Activated T-helper 1 cell treated with Interleukin-2 at 50 U/mL for 16 hours (primary cell): Measurements from ENCODE around the gene AKAP10.
"Not testable (repeated sequence)": the region's sequence is repeated elsewhere in the genome, so short reads cannot be mapped to it uniquely, and the experiment has no call there.

Experiments used
- DNase-seq: peaks from one replicate; pipeline ENCODE4 v3.0.0-alpha.2; 2020; ENCODE audit warnings: low read depth

The AKAP10 gene

GRCh38 chr17:19933221-19933620, 44.4 kb downstream of the AKAP10 start:
- no peak for DNase-seq

- DNase-seq = no peak
Measured at GRCh38 chr17:19928299-19928698, 49.3 kb downstream of the AKAP10 start.

DNA sequence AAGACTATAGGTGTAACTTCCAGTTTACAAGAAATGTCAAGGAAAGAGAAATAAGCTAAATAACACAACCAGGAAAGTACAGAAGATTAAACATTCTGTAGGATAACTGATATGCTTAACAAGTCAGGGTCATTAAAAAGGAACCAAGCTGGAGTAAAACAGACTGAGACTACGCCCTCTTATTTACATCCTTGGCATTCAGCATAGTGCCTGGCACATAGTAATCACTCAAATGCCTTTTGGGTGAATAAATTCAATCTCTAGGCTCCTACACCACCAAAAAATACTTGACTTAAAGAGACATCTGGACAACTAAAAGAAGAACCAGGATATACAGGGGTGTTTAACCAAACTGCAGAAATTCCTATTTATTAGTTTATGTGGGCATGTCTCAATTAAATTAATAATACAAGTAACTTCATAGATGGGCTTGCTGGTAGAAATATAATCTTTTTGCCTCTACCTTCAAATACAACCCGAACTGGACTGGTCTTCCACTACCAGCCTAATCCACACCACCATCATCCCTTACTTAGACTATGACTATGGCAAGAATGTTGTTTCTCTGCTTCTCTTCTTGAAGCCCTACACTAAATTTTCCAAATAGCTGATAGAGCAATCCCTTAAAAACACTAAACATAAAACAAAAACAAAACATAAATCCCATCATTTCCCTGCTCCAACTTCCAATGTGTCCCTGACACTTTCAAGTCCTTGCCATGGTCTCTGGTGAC, 62.2 kb downstream of the AKAP10 start:
- DNase-seq = no peak

GRCh38 chr17:19911033-19911432, 66.6 kb downstream of the AKAP10 start:
- no peak for DNase-seq

GRCh38 chr17:19909139-19909538, 68.5 kb downstream of the AKAP10 start:
- DNase-seq = no peak

- no peak for DNase-seq
Measured at GRCh38 chr17:19905502-19905901, 72.1 kb downstream of the AKAP10 start.

DNA sequence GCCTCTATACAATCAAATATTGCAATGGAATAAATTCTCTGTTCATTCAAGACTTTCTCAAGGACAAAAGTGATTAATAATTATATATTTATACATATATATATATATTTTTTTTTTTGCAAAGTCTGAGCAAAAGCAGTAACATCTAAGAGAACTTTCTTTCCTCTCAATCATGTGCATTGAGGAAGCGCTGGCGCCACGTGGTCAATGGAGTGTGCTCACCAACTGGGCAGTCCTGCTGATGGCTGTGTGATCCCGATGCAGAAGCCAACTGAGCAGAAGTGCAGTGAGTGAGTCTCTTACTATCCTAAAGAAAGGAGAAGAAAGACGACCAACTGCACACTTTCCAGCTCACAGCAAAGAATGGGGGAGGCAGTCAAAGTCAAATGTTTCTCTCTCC, 72.7 kb downstream of the AKAP10 start:
- no peak for DNase-seq

DNA sequence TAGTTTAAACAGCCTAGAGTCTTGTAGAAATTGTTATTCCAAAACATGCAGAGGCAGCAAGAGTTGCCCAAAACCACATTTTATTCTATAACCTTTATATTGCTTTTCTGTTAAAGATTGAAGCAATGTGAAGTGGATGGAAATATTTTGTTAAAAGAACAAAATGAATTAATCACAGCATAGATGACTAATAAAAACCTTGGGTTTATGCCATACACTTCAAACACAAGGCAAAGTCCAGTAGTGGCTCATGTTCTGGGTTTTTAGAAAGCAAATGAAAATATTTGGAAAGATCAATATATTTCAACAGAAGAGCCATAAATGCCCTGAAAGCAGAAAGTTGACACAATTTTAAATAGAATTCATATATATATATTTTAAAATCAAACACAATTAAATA, 73.2 kb downstream of the AKAP10 start:
- DNase-seq = no peak

DNA sequence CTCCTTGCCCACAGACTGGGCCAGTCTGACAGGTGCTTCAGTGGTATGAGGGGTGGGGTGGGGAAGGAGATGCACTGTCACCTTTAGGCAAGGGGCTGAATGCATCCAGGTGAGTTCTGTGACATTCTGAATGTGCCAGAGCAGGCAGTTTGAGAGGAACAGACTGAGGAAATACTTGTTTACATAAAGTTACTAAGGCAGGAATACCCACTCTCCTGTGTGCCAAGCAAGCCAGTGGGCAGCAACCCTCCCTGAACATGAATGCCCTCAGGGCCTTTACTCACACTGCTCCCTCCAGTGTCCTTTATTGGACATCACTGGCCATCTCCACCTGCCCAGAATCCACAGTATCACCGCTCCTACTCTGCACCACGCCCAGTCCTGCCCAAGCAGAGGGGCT, 76.8 kb downstream of the AKAP10 start:
- DNase-seq = no peak

- DNase-seq = no peak
Measured at GRCh38 chr17:19897903-19898302, 79.7 kb downstream of the AKAP10 start.

- no peak for DNase-seq
Measured at GRCh38 chr17:19897090-19897837, 80.4 kb downstream of the AKAP10 start.

DNA sequence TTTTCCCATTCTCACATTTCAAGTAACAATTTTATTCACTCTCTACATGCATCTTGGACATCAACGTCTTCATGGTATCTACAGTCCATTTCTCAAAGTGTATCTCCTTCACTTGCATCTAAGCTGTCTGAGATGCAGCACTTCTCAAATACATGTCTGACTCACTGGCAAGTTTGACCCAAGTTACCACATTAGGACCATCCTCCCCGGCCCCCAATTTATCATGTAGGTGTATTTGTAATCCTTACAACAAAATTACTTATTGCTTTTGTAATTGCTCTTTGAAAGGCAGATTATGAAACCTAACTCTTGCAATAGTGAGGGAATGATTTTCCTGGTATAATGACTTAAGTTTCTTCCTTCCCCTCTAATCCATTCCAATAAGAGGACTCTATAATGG, 80.9 kb downstream of the AKAP10 start:
- DNase-seq = no peak

DNA sequence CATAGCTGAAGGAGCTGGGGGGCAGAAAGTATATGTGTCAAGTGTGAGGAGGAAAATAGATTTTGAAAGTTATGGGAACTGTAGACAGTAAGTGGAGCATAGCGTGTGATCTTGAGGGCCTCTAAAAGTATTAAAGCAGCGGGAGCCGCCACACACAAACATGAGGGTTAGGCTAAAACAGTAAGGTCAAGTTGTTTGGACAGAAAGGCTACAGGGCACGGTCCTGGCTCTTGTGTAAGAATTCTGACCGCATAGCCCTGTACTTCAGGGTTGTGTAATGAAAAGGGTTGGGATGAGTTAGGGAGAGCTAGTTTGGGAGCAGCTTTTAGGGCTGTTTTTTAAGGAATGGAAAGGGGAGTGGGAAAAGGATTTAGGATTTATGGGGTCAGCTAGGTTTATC, 87.1 kb downstream of the AKAP10 start:
- DNase-seq = not testable (repeated sequence)

DNA sequence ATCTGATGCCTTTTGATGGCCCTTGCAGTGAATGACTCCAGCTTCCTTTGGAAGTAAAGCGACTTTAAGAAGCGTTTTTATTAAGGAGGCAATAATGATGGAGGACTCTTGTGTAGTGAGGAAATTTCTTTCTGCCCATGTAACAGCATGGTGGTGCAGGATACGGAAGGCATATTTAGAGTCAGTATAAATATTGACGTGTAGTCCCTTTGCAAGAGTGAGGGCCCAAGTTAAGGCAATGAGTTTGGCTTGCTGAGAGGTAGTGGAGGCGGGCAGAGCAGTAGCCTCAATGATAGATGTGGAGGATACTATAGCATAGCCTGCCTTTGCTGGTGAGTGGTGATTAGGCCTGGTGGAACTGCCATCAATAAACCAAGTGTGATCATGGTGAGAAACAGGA, 87.6 kb downstream of the AKAP10 start:
- not testable (repeated sequence) for DNase-seq

DNA sequence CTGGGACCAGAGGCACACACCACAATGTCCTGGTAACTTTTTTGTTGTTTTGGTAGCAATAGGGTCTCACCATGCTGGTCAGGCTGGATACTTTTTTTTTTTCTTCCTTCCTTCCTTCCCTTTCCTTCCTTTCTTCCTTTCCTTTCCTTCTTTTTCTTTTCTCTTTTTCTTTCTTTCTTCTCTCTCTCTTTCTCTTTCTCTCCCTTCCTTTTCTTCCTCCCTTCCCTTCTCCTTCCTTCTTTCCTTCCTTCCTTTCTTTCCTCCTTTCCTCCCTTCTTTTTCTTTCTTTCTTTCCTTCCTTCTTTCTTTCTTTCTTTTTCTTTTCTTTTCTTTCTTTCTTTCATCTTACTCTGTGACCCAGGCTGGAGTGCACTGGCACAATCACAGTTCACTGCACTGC, 91.5 kb downstream of the AKAP10 start:
- no peak for DNase-seq

- no peak for DNase-seq
Measured at GRCh38 chr17:19883537-19884215, 94.0 kb downstream of the AKAP10 start.

GRCh38 chr17:19880393-19880792, 97.2 kb downstream of the AKAP10 start:
- DNase-seq = no peak

- no peak for DNase-seq
Measured at GRCh38 chr17:19877364-19877945, 100.2 kb downstream of the AKAP10 start.

- peak; percentile 36 for DNase-seq
Measured at GRCh38 chr17:19876529-19877161, 101.0 kb downstream of the AKAP10 start.

DNA sequence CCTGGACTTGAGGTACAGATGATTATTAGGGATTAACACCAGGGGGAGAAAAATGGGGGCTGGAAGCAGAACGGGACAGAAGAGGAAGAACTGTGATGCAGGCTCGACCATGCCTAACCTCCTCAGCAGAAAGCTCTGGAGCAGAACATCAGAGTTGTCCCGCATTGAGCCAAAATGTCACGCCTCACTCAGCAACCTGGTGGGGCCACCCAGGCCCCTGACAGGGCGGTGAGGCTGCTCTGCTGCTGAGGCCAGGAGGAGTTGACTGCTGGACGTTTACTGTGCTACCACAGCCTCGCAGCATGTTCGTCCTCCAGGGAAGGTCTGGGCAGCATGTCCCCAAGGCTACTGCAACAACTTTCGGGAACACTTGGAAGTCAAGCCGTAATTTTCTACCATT, 103.4 kb downstream of the AKAP10 start:
- DNase-seq = no peak

GRCh38 chr17:19873346-19873745, 104.3 kb downstream of the AKAP10 start:
- DNase-seq = no peak

DNA sequence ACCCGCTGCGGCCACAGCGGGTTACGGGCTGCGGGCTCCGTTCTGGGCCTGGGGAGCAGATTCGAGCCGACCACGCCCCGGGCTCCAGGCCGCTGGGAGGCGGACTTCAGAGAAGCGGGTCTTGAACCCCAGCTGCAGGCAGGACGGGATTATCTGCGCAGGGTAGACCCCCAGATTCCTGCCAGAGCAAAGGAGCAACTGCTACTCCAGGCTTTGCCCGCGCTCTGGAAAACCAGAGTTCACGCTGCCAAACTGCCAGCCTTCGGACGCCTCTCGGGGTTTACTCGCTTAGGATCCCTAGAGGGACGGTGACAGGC, 109.6 kb downstream of the AKAP10 start:
- no peak for DNase-seq
